NCI-H1105 (cell line): ENCODE results near the gene PIK3R5.

Experiments
- DNase-seq: peaks from one replicate; lab custom pipeline; 2025; lab: John Stamatoyannopoulos, UW

PIK3R5 gene

DNA sequence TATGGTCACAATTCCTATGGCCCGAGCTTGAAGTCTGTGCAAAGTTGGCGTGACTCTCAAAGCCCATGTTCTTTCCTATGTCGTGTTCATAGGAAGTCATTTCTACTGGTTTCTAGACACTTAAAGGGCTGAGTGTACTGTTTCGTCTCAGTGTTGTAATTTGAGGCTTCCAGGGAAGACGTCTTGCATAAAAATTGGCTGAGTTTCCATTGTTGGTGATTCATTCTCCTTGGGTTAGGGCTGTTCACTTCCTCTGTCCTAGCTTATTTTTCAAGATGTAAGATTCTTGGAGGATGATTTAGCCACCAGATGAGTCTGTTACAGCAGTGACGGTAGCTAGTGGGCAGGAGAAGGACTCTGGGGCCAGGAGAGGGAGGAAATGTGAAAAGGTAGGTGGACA, 43.1 kb downstream of the PIK3R5 start:
- no peak for DNase-seq

DNA sequence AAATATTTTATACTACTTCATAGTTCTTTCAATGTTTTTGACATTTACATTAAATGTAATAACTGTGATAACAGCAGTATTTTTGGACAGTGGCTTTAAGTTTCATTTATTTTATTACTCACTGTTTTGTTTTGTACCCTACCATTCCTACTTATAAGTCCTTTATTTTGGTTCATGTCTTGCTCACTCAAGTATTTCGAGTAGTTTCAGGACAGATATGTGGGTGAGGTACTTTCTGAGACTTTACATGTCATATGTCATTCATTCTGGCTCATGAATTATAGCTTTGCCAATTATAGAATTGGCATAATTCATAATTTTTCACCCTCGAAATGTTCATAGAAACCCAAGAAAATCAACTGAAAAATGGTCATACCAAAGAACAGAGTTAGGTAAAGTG, 44.4 kb downstream of the PIK3R5 start:
- no peak for DNase-seq

DNA sequence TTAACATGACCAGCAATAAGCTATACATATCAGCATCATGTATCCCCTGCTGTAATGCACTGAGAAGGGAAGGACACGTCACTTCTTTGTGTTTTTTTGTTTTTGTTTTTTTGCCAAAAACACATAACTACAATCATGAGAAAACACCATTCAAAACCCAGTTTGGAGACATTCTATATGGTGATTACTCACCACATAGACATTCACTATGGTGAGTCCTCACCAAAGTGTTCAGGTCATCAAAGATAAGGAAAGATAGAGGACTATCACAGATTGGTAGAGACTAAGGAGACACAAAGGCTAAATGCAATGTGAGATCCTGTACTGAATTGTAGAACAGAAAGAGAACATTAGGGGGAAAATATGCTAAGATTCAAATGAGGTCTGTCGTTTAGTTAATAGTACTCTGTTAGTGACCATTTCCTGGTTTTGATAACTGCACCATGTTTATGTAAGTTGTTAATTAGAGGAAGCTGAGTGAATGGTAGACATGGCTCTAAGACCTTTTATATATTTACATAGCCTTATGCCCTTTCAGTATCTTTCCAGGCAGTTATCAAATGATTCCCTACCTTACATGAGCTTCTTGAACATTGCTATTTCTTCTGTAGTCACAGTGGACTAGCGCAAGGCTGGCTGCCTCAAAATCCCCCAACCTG, 46.6 kb downstream of the PIK3R5 start:
- no peak for DNase-seq

DNA sequence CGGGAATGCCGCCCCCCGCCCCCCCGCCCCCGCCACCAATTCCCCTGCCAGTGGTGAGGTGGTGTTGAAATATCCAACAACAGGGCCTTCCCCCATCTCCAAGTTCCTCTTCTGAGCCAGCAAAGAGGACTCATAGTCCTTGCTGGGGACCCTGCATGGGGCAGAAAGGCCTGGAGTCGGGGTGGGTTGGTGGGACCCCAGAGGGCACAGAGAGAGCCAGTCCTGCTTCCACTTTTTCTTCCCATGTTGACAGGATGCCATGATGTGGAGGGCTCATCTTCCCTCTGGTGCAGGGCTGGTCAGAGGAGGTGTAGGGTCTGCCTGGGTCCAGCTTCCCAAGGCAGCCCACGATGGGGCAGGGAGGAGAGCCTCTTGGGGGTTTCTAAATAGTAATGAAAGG, 49.0 kb downstream of the PIK3R5 start:
- DNase-seq = no peak

DNA sequence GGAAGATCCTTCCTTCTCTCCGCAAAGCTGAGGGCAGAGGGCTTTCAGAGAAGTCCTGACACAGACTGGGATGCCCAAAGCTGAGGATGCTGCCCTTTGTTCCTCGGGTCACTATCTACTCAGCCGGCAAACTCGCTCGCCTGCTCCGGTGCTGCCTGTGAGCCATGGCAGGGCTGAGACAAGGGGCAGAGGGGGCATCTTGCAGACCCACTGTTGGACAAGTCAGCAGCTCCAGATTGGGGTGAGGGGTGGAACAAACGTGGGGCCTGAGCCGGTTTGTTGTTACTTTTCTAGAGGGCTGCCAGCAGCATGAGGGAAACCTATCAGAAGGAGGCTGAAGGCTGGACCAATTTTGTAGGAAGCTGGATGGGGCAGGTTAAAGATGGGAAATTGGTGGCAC, 51.0 kb downstream of the PIK3R5 start:
- no peak for DNase-seq

DNA sequence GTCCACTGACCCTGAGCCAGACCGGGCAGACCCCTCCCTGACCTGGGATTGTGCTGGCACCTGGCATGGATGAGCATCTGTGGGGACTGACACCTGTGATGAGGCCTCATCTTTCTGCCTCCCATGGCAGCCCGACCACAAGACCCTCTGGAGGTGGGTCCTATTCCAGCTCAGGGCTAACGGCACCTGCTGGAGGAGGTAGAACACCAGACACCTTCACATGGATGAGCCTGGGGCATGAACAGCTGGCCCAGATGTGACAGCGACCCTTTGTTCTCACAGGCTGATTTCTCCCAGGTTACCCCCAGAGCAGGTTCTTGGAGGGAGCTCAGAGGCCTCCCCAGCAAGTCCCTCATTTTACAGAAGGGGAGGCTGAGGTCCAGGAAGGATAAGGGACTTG, 51.6 kb downstream of the PIK3R5 start:
- DNase-seq = no peak

DNA sequence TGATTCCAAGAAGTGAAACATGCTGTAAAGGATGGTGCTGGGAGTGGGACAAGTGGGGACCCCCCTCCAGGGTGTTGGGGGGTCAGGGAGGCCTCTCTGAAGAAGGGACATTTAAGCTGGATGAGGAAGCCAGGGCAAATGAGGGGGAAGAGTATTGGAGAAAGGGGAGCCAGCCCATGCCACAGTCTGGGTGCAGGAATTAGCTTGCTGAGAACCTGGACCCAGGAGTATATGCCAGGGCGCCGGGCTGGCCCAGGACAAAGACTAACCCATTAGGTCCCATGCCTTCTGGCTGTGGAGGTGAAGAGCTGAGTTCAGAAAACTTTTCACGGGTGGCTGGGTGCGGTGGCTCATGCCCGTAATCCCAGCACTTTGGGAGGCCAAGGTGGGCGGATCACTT, 52.4 kb downstream of the PIK3R5 start:
- DNase-seq = no peak

DNA sequence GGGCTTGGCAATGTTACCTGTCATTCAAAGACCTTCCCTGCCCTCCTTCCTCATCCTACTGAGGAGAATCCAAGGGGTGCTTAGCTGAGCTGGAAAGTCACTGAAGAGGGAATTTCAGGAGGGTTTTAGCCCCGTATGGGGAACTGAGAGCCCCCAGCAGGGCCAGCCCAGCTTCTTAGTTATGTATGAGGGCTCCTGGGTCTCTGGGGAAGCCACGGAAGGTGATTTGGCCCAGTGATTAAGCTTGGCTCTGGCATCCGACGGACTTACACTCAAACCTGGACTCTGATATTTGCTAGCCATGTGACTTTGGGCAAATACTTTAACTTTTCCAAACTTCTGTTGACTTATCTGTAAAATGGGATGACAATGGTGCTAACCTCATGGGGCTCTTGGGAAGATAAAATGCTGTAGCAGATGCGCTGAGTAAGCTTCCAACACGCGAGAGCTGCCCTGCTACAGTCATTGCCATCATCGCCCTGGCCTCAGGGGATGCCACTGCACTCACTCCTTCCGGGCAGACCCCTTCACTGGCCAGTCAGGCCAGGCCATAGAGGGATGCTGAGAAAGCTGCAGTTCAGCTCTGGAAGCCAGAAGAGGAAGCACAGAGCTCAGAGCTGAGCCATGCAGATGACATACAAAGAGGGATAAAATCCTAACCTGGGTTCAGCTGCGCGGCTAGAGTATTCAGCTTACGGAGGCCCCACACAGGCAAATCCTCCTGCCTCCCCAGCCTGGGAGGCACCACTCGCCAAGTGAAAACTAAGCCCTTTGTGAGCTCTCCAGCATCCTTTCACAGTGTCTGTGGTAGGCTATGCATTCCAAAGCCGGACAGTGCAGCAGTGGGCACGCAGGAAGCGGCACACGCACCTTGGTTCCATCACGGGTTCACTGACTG, 53.2 kb downstream of the PIK3R5 start:
- no peak for DNase-seq

DNA sequence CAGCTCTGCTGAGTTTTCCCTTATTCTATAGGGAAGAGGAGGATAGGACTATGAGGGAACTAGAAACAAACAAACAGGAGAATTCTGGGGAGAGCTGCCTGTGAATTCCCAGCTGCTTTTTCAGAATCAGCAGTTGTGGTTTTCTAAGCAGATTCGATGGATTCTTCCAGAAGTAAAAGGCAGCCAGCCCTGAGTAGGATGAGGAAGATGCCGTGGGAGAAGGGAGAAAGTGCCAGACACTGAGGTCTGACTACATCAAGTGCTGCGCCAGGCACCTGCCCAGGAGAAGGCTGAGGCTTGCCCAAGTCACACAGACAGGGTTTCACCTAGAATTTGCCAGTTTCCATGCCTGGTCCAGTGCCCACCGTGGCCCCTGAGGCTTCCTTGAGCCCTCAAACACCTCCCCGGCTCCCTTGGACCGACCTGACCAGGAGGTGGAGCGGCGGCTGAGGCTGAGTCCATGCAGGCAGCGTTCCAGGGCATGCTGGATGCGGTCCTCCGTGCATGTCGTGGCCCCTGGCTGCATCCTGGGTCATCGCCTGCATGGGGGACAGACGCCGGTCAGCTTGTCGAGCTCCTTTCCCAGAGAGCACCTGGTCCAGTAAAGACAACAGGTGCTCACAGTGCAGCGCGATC, 54.4 kb downstream of the PIK3R5 start:
- DNase-seq = no peak

DNA sequence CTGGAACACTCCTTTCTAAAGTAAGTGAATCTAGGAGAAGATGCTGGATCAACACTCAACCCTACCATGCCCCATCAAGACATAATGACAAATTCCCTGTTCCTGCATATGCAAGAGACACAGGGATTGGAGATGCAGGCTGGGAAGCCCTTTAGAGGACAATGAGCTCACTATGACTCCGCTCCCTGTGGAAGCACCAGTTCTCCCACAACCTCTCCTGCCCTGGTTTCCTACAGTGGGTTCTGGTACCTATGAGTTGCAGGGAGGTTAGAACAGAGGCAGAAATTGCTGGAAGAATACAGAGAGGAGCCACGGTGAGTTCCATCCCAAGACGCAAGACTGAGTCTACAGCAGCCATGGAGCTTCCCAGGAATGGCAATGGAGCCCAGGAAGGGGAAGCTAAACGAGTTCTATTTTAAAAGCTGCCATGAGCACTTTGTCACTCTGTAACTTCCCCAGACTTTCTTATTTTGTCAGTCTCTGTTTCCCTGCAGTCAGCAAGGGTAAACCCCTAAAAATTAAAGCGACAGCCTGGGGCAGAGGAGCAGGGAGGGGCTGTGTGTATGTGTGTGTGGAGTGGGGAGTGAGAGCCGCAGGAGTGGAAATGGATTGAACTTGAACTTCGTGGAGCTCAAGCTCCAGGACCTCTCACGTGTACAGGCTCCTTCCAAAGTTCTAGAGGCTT, 55.8 kb downstream of the PIK3R5 start:
- no peak for DNase-seq

DNA sequence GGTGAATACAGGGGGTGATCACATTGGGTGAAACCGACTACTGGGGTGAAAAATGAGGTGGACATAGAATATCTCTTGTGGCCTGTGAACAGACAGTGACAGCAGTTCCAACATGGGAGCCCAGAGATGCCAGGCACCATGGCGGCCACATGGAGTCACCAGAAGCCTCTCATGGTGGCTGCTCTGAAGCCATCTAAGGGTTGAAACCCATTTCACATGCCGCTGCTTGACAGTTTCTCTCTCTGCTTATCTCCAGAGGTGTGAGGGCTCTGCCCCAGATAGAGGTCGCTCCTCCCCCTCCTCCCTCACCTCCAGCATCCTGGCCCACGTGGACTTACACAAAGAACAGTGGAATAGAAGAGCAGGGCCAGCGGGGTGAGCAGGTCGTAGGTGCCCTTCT, 60.2 kb downstream of the PIK3R5 start:
- DNase-seq = no peak

DNA sequence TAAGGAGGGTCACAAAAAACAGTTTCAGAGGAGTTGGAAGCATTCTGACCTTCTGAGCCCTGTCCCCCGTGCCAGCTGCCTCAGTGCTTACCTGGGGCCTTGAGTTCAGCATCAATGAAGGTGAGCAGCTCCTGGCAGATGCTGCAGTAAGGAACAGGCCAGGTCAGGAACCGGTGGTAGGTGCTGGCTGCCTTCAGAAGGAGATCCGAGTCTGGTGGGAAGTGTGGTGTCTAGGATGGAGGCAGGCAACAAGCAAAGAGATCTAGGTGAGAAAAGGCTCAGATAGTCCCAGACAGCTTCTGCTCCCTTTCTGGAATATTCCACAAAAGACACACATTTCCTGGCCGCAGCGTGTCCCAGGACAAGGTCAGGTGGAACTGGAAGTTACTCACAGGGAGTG, 60.8 kb downstream of the PIK3R5 start:
- DNase-seq = no peak

DNA sequence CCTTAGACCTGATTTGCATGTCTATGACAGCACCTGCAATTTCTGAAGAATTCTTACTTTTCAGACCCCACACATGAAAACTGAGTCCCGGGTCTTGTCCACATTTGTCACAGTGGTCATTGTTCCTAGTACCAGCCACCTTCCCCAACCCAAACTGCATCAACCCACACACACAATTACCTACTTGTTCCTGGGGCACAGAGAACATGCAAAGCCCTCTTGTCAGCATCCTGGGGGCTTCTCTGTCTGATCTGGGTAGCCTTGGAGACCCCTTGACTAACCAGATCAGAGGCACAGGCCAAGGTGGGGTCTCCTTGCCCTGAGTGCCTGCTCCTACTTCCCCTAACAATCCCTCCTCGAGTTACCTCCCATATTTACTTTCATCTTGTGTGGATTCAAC, 61.3 kb downstream of the PIK3R5 start:
- no peak for DNase-seq

DNA sequence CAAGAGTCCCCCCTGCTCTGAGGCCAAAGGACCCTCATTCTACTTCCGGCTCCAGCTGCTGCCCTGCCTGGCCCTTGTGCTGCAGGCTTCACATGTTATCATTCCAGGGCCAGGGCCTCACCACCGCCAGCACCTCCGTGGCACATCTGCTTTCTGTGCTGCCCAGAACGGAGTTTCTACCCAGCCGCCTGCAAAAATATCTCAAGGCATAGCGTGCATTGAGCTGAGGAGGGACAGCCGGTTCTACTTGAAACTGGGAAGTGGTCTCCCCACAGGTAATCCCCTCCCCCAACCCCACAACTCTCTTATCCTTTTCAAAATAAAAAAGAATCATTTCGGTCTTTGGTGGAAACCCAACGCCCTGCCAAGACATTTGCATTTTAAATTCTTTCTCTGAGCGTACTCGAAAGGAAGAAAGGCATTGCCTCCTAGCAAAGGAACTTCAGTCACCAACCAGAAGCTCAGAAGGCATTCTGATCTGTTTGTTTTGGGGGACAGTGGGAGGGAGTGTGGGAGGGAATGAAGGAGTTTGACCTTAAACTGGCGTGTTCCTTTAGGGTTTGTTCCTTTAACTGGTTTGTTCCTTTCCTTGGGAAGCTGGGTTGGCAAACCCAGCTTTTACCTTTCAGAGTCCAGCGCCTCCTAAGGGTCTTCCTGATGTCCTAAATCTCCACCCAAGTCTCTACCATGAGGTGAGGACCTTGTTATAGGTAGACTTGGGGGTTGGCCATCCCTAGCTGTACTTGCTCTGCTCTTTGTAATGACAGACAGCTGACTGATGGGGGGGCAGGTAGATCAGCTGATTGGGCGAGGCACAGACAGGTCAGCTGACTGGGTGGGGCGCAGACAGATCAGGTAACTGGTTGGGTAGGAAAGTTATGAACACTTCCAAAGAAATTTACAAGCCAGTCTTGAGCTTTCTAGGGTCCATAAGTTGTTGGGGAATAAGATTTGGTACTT, 64.6 kb downstream of the PIK3R5 start:
- DNase-seq = no peak

DNA sequence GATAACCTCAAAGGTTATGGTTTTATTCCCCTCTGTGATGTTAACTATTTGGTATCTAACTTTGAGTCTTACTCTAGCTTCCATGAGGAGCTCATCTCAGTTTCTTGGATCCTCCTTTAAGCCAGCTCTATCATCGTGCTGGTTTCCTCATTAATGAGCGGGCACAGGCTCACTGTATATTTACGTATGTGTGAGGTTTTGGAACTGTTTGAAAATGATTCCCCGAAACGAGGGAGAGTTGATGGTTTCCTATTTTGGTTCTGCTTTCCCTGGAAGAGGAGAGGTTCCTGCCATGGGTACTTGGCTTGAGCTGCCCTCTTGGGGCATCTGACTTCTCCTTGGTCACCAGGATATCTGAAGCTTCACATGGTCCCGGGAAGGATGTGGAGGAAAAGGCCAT, 65.3 kb downstream of the PIK3R5 start:
- no peak for DNase-seq

DNA sequence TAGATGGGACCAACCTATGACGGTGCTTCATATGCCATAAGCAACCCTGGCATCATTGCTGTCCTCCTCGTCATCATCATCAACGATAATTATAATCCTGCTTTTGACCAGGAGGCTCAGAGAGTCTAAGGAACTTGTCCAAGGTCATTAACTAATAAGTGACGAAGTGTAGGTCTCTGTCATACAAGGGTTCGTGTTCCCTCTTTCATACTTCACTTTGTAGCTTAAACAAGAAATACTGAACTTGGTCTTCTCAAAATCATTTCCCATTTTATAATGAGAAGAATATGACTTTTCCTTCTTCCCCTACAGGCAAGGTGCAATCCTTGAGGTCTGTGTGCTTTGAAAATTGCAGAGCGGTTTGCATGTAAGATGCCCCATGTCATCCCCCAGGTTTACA, 66.9 kb downstream of the PIK3R5 start:
- no peak for DNase-seq

DNA sequence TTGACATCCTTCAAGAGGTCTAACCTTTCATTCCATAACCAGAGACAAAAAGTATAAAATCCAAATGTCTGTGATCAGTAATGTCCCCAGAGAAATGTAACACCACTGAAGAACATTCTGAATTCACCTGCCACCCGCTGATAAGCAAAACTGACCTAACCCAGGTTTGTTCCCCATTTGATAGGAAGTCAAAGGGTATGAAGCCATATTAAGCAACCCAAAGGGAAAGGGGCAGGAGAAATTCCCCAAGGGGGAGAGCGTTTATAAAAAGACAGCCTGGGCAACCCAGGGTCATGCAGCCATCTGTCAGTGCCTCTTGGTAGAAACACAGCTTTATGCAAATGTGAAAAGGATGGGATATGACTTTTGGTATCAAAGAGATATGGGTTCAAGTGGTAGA, 67.4 kb downstream of the PIK3R5 start:
- no peak for DNase-seq

DNA sequence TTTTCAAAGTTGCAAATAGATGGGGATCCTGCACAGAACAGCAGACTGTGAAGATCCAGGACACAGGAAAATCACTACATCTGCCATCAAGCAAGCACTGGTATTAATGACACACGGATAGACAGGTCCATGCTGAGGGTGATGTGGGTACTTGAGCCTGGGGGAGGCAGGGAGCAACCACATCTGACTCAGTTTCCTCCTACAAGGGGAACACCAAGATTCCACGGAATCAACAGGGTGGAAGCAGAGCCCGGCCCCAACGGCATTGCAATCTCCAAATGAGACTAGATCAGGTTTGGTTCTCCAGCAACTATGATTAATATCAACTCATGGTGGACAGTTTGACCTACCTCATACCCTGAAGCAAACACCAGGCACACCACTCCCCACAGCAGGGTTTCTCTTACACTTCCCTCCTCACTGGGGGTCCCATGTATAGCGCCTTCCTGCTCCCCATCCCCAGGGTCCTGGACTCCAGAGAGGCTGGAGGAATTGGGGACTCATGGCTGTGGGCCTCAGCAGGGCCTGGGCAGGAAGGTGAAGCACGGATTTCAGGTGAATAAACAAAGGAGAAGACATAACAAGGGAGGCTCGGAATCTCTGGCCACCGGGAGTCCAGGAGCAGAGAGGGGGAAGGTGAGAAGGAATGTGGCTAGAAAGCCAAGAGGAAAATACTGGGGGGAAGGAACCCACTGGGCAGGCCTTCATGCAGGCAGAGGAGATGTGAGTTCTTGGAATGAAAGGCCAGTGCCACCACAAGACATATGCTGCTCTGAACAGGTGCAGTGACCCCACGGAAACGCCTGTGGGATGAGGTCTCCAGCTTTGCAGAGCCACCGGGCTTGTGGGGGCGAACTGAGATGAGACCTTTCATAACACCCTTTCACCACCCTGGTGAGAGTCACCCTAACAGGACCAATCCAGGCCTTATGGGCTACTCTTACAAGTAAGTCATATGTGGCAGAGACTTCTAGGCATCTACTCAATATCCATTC, 68.6 kb downstream of the PIK3R5 start:
- DNase-seq = no peak

DNA sequence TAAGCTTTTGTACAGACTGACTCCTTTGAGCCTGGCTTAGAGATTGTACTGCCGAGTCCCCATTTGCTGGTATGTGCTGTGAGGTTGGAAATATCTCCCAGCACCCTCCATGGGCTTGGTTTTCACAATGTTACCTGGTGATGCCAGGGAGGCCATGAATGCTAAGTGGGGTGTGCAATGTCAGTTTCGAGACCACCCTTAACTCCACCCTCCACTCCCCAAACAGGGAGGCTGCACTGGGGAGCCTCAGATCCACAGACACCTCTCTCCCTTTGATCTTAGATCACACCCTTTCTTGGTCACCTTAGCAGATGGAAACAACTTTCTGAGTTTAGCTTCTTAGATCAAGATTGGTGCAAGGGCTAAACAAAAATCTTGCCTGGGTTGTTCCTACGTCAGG, 69.4 kb downstream of the PIK3R5 start:
- no peak for DNase-seq
